Fibroblast of villous mesenchyme (primary cell): Measurements from ENCODE around the gene CD200R1L. TPM values are rescaled to one million over a fixed set of nuclear protein-coding genes. Genes with fewer than 3 reads are reported as not detected.

Experiments
- DNase-seq: peaks from one replicate; pipeline ENCODE4 v3.0.0-alpha.2; 2010; ENCODE audit warnings: low read depth
- H3K4me3 ChIP-seq: 2 replicates; pipeline ENCODE4 v1.5.1; 2011; ENCODE audit warnings: low read depth, mild to moderate bottlenecking, low read length
- CTCF ChIP-seq: IDR thresholded peaks from 2 replicates; pipeline ENCODE4 v1.5.1; 2012; ENCODE audit warnings: low read depth, mild to moderate bottlenecking, low read length; ENCODE audit not compliant: insufficient read depth
- total RNA-seq: library from RNA; depleted of rRNA; stranded (reverse); fragments of >200 nt; gene quantifications from 2 replicates; pipeline ENCODE4 v1.2.3, GENCODE V29; 2012

Gene CD200R1L
- total RNA-seq, 1 donor, result not detected

DNA sequence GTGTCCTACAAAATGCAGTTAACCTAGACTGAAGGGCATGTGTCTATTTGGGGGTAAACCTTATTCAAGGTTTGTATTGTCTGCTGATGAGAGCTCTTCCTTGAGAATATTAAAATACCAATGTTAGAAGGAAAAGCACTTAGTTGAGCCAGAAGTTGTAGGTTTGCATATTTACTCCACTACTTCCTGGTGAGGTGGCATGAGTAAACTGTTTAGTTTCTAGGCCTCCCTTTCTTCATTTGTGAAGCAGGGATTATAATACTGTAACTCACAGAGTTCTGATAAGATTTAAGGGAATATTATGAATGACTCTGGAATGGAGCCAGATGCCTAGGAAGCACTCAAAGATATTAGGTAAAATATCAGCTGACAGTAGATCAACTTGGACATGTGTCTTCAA is 46.7 kb downstream of the CD200R1L start:
- no peak for TF ChIP-seq CTCF
- DNase-seq, result no peak
- no peak overlapping the region for H3K4me3 ChIP-seq

DNA sequence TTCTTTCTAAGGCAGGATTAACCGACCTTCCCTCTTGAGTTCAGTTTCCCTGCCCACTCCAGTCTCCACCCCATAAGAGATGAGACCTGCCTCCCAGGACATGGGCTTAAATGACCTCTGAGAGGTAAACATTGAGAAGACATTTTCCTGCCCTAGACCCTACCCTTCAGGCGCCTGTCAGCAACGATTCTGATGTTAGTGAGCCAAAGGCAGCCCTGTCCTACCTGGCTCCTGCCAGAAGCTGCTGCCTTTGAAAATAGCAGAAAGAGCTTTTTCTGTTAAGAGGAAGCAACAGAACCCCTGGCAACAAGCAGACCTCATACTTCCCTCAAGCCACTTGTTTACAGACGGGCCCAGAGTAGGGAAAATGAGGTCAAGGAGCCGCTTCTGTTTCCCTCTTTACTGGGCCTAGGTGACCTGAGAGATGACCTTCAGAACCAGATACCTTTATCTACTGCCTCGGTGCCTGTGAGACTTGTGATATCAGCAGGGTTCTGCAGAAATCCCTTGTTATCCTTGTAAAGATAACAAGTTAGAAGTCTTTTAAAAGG is 52.0 kb downstream of the CD200R1L start:
- DNase-seq, result peak; percentile 92
- no peak for TF ChIP-seq CTCF
- H3K4me3 ChIP-seq, result no peak overlapping the region

- DNase-seq, result no peak
- TF ChIP-seq CTCF, result no peak
- no peak overlapping the region for H3K4me3 ChIP-seq
These were observed 53.2 kb downstream of the CD200R1L start for GRCh38 chr3:112793326-112794081.

DNA sequence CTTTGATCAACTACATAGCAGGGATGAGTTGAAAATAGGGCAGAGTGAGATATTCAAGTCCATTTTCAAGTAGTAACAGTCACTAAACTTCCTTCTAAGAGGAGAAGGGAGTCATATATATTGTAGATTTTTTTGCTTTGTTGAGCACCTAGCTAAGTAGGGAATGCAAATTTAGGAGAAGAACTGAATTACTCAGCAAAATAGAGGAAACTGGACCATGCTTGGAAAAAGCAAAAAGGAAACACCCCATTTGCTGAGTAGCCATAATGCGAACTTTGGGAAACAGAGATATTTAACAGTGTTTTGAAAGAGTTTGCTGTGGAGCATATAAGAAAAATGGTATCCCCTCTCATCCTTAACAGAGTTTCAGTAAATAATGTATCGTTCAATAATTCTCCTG is 54.9 kb downstream of the CD200R1L start:
- H3K4me3 ChIP-seq, result no peak overlapping the region
- no peak for DNase-seq
- no peak for TF ChIP-seq CTCF

GRCh38 chr3:112789787-112790186 is 56.9 kb downstream of the CD200R1L start:
- TF ChIP-seq CTCF, result no peak
- DNase-seq, result peak; percentile 53

DNA sequence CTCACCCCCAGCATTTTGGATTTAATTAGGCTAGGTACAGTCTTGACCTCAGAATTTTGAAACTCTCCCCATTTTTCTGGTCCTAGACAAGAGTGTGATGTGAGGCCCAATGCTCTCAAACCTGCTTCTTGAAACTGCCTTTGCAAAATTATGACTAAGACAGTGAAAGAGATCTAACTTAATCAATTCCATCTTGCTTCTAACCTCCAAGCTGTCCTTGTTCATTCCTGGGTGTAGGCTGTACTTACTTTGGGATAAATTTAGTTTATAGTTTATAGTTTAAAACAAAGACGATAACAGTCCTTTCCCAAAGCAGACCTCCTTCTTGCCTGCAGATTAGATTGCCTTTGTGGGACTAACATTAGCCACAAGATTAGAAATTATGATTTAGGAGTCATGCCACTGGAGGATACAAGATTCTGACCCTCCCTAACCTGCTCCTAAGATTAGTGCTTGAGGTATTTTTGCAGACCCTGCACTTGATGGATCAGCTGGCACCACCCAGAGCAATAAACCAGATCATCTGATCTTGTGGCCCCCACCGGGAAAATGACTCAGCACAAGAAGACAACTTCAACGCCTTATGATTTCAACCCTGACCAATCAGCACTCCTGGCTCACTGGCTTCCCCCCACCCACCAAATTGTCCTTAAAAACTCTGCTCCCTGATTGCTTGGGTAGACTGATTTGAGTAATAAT is 59.6 kb downstream of the CD200R1L start:
- DNase-seq, result peak; percentile 85
- no peak for TF ChIP-seq CTCF
- no peak overlapping the region for H3K4me3 ChIP-seq

More at GRCh38 chr3:112789787-112790186, 56.9 kb downstream of the CD200R1L start:
- no peak overlapping the region for H3K4me3 ChIP-seq
